H1 (cell line): ENCODE results near the gene PSMA5.

Source experiments
- BACH1 ChIP-seq: IDR thresholded peaks from 2 replicates; pipeline ENCODE4 v1.6.1; 2012; ENCODE audit warnings: low read length, improper control_type of control experiment
- CTCF ChIP-seq, 3 experiments: IDR thresholded peaks; 1 replicate in 2 of 3; 2 replicates in 1 of 3; pipeline versions ENCODE4 v1.5.1 to v1.6.1; 2011; ENCODE audit warnings: low read length in 3 of 3, mild to moderate bottlenecking in 3 of 3, inconsistent platforms in 2 of 3, low read depth in 1 of 3, moderate library complexity in 1 of 3; ENCODE audit not compliant: insufficient read depth in 1 of 3; ENCODE audit errors: control extremely low read depth in 1 of 3
- EZH2 ChIP-seq: fragments of 200-600 bp; sonication (generic); IDR thresholded peaks from 2 replicates; pipeline ENCODE4 v1.7.1; 2012; ENCODE audit warnings: low read depth, mild to moderate bottlenecking, moderate library complexity, low read length, inconsistent platforms; ENCODE audit not compliant: severe bottlenecking
- JUN ChIP-seq: IDR thresholded peaks from 2 replicates; pipeline ENCODE4 v1.6.1; 2011; ENCODE audit warnings: low read depth, mild to moderate bottlenecking, improper control_type of control experiment, low read length
- PHF8 ChIP-seq: fragments of 200-600 bp; sonication (generic); conservative IDR thresholded peaks from 2 replicates; pipeline ENCODE4 v1.7.1; 2012; ENCODE audit warnings: low read depth, mild to moderate bottlenecking, inconsistent platforms, low read length, moderate library complexity
- POLR2A ChIP-seq, 2 experiments: IDR thresholded peaks; 1 replicate in 1 of 2; 2 replicates in 1 of 2; pipeline ENCODE4 v1.6.1; 2011; ENCODE audit warnings: low read depth in 2 of 2, low read length in 2 of 2, mild to moderate bottlenecking in 2 of 2; ENCODE audit errors: control extremely low read depth in 1 of 2
- RAD21 ChIP-seq, 2 experiments: IDR thresholded peaks in 1 of 2; conservative IDR thresholded peaks in 1 of 2; 2 replicates each; pipeline ENCODE4 v1.6.1; 2011; ENCODE audit warnings: low read depth in 2 of 2, low read length in 2 of 2, improper control_type of control experiment in 1 of 2, inconsistent platforms in 1 of 2, mild to moderate bottlenecking in 1 of 2, moderate library complexity in 1 of 2
- RBBP5 ChIP-seq: IDR thresholded peaks from 2 replicates; pipeline ENCODE4 v1.7.1; 2012; ENCODE audit warnings: low read depth, mild to moderate bottlenecking, inconsistent platforms, low read length, moderate library complexity, borderline replicate concordance

GRCh38 chr1:109399326-109399957, 26.8 kb downstream of the PSMA5 start:
- TF ChIP-seq RBBP5 (no peak), JUN (no peak), PHF8 (no peak), POLR2A (IDR thresholded peaks at IDR 0.05; ENCODE audit: control extremely low read depth in 1 of 2, low read depth in 2 of 2, low read length in 2 of 2) (no peak; a peak in 1 of 3 replicates), CTCF (IDR thresholded peaks at IDR 0.05; ENCODE audit: control extremely low read depth in 1 of 3, insufficient read depth in 1 of 3, low read depth in 1 of 3, low read length in 3 of 3) (peak in 2 of 3 experiments; percentile 34 to 39; a peak in 2 of 4 replicates), RAD21 (IDR thresholded peaks at IDR 0.05 in 1 of 2, conservative IDR thresholded peaks at IDR 0.05 in 1 of 2; ENCODE audit: low read depth in 2 of 2, low read length in 2 of 2) (peak; percentile 64 to 73), EZH2 (no peak), BACH1 (no peak)
